K562 (cell line): ENCODE data around the gene TTN. TPM values are rescaled to one million over a fixed set of nuclear protein-coding genes. Genes with fewer than 3 reads are reported as not detected.

Source experiments
- DIDO1 ChIP-seq: fragments of 450-650 bp; IDR thresholded peaks from 2 replicates; pipeline ENCODE4 v1.6.1; 2016; ENCODE audit warnings: low read depth, missing biosample characterization, missing genetic modification characterization
- DMBX1 ChIP-seq: fragments of 250-450 bp; sonication (Bioruptor Pico); IDR thresholded peaks from 2 replicates; pipeline ENCODE4 v1.8.0; 2022; ENCODE audit warnings: inconsistent platforms, mild to moderate bottlenecking, moderate library complexity, borderline replicate concordance
- ELF1 ChIP-seq: fragments of 200-800 bp; sonication (Bioruptor generic); IDR thresholded peaks from 2 replicates; pipeline ENCODE4 v1.6.1; 2016; ENCODE audit warnings: missing genetic modification characterization, missing compliant biosample characterization
- FOXJ2 ChIP-seq: fragments of 200-800 bp; sonication (Bioruptor generic); IDR thresholded peaks from 2 replicates; pipeline ENCODE4 v1.6.1; 2016; ENCODE audit warnings: missing genetic modification characterization, missing compliant biosample characterization
- KDM5B ChIP-seq: fragments of 200-600 bp; sonication (generic); IDR thresholded peaks from 2 replicates; pipeline ENCODE4 v1.6.1; 2012; ENCODE audit warnings: low read depth, mild to moderate bottlenecking, moderate library complexity, low read length, control low read depth, inconsistent platforms; ENCODE audit not compliant: insufficient replicate concordance
- KHSRP ChIP-seq: fragments of 450-650 bp; IDR thresholded peaks from 2 replicates; pipeline ENCODE4 v1.6.1; 2017
- L3MBTL2 ChIP-seq: fragments of 450-650 bp; IDR thresholded peaks from 2 replicates; pipeline ENCODE4 v1.6.1; 2016; ENCODE audit warnings: mild to moderate bottlenecking, moderate library complexity
- MAZ ChIP-seq, 2 experiments: fragments of 450-650 bp in 1 of 2; sonication (generic) in 1 of 2; formaldehyde crosslinking; IDR thresholded peaks in 1 of 2; conservative IDR thresholded peaks in 1 of 2; 2 replicates each; pipeline versions ENCODE4 v1.4.0 to v1.5.0; 2020; ENCODE audit warnings: mild to moderate bottlenecking in 1 of 2, missing genetic modification reagents in 1 of 2
- MTA2 ChIP-seq: fragments of 450-650 bp; IDR thresholded peaks from 2 replicates; pipeline ENCODE4 v1.6.1; 2016; ENCODE audit warnings: low read depth
- NCOR1 ChIP-seq: fragments of 450-650 bp; IDR thresholded peaks from 2 replicates; pipeline ENCODE4 v1.6.1; 2016; ENCODE audit warnings: mild to moderate bottlenecking, moderate library complexity
- NFE2L1 ChIP-seq: fragments of 450-650 bp; IDR thresholded peaks from 2 replicates; pipeline ENCODE4 v1.6.1; 2016; ENCODE audit warnings: missing genetic modification characterization, low read depth, mild to moderate bottlenecking, missing compliant biosample characterization, moderate library complexity, borderline replicate concordance
- NR3C1 ChIP-seq: sonication (generic); formaldehyde crosslinking; IDR thresholded peaks from 2 replicates; pipeline ENCODE4 v1.8.1; 2022; ENCODE audit warnings: missing genetic modification reagents
- RBBP5 ChIP-seq: fragments of 200-600 bp; sonication (generic); IDR thresholded peaks from 2 replicates; pipeline ENCODE4 v1.6.1; 2012; ENCODE audit warnings: borderline replicate concordance, mild to moderate bottlenecking, low read length, control low read depth, inconsistent platforms; ENCODE audit not compliant: insufficient read depth, poor library complexity, severe bottlenecking
- ZBTB7A ChIP-seq: IDR thresholded peaks from 2 replicates; pipeline ENCODE4 v1.6.1; 2011; ENCODE audit warnings: low read depth, mild to moderate bottlenecking, low read length, moderate library complexity, borderline replicate concordance; ENCODE audit not compliant: control insufficient read depth
- ZFP1 ChIP-seq: fragments of 450-650 bp; formaldehyde crosslinking; IDR thresholded peaks from 2 replicates; pipeline ENCODE4 v1.4.0; 2020; ENCODE audit warnings: mild to moderate bottlenecking, mixed read lengths
- ZNF143 ChIP-seq: sonication (generic); formaldehyde crosslinking; IDR thresholded peaks from 2 replicates; pipeline ENCODE4 v1.9.0; 2022; ENCODE audit warnings: mild to moderate bottlenecking, missing genetic modification reagents
- ZNF316 ChIP-seq: fragments of 450-650 bp; IDR thresholded peaks from 2 replicates; pipeline ENCODE4 v1.6.1; 2016
- ZSCAN29 ChIP-seq: fragments of 450-650 bp; IDR thresholded peaks from 2 replicates; pipeline ENCODE4 v1.6.1; 2017
- polyA plus RNA-seq, 8 experiments: library from polyadenylated mRNA; depleted of rRNA in 4 of 8; stranded (reverse) in 5 of 8; unstranded in 3 of 8; fragments of >200 nt; fragmentation: Nextera tagmentation in 2 of 8; fragmentation: Illumina TruSeq in 1 of 8; extraction: Ambion mirVana in 2 of 8; extraction: Trizol in 1 of 8; gene quantifications; 2 replicates each; pipeline versions ENCODE4 v1.2.1 to v1.2.3, GENCODE V29; 2011 to 2014; ENCODE audit warnings: inconsistent platforms in 1 of 8, missing spikeins in 1 of 8
- total RNA-seq, 7 experiments: library from RNA; depleted of rRNA in 6 of 7; stranded (reverse); fragments of >200 nt in 6 of 7; fragmentation: Illumina TruSeq in 2 of 7; extraction: Trizol in 2 of 7; gene quantifications; 2 replicates each; pipeline versions ENCODE4 v1.2.1 to v1.2.3, GENCODE V29; 2011 to 2021; ENCODE audit warnings: low replicate concordance in 1 of 7
- TF ChIP-seq, protein P1 (sequence below): IDR thresholded peaks from 2 replicates; pipeline ENCODE4 v1.6.1; 2011; ENCODE audit warnings: borderline replicate concordance, low read depth, mild to moderate bottlenecking, moderate library complexity, low read length; ENCODE audit not compliant: insufficient read depth, poor library complexity, severe bottlenecking
- TF ChIP-seq, protein P2 (sequence below): fragments of 450-650 bp; formaldehyde crosslinking; IDR thresholded peaks from 2 replicates; pipeline ENCODE4 v1.4.0; 2022; ENCODE audit warnings: mild to moderate bottlenecking, moderate library complexity
- TF ChIP-seq, protein P3 (sequence below): fragments of 450-650 bp; formaldehyde crosslinking; IDR thresholded peaks from 2 replicates; pipeline ENCODE4 v1.4.0; 2020; ENCODE audit warnings: mild to moderate bottlenecking, moderate library complexity

TTN gene
- total and polyA plus RNA-seq, 9 of the 15 experiments (the other 6 are each of a cell fraction or from before 2014, with no cell fraction given) = under 0.01 to 0.20 (median 0.04) TPM; not detected in 1

DNA sequence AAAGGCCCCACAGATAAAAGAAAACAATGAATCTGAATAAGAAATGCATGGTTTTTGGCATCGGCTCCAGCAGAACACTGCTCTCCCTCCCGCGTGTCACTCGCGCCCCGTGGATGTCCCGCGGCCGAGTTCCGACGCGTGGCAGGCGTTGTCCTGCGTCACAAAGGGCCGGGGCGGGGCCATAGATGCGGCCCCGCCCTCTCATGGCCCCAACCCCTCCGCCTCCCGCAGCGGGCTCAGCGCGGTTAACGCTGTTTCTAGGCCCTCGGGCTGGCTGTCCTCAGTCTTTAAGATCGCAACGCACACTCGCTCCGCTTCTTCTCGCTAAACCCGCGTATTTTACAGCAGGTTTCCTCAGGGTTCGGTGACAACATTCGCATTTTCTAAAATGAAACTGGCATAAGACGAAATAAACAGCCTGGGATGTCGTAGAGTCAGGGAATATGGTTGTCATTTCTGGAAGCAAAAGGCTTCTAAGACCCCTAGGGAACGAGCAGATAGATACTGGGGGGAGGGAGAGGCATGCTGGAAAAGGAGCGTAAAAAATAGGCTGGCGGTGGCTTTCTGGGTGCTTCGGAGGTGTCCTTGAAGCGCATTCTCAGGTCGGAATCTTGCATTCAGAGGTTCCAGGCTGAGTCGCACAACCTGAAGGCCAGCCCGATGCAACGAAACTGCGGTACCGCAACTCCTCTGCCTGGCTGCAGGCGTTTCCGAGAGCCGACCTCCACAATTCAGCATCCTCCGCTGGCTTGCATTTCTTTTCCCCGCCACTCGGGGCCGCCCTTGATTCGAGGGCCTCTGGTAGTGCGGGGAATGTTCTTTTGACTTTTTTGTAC lies 328.6 kb downstream of the TTN start, which contains the start of gene FKBP7 (continued):
- TF ChIP-seq MAZ (CRISPR knock-in tag; conservative IDR thresholded peaks at IDR 0.05 in 1 of 2, IDR thresholded peaks at IDR 0.05 in 1 of 2) (peak; percentile 67 to 84), KDM5B (peak; percentile 54), KHSRP (0 out of 2 replicates have a peak, but pooled peaks have one; percentile 10), ZSCAN29 (peak; percentile 66; the same call in 1 of the 2 replicates), DMBX1 (CRISPR knock-in tag) (no peak; the same call in 1 of the 2 replicates), ZNF316 (peak; percentile 60), ELF1 (peak; percentile 51; the same call in 1 of the 2 replicates), DIDO1 (tag) (no peak), NFE2L1 (tag) (no peak), ZNF143 (CRISPR knock-in tag) (no peak), ZFP1 (CRISPR knock-in tag) (no peak), ZBTB7A (0 out of 2 replicates have a peak, but pooled peaks have one; percentile 59), NR3C1 (CRISPR knock-in tag) (no peak), L3MBTL2 (peak; percentile 93), RBBP5 (peak; percentile 84), MTA2 (0 out of 2 replicates have a peak, but pooled peaks have one; percentile 4), FOXJ2 (tag) (0 out of 2 replicates have a peak, but pooled peaks have one; percentile 51), NCOR1 (no peak)
- TF ChIP-seq, protein P1, sequence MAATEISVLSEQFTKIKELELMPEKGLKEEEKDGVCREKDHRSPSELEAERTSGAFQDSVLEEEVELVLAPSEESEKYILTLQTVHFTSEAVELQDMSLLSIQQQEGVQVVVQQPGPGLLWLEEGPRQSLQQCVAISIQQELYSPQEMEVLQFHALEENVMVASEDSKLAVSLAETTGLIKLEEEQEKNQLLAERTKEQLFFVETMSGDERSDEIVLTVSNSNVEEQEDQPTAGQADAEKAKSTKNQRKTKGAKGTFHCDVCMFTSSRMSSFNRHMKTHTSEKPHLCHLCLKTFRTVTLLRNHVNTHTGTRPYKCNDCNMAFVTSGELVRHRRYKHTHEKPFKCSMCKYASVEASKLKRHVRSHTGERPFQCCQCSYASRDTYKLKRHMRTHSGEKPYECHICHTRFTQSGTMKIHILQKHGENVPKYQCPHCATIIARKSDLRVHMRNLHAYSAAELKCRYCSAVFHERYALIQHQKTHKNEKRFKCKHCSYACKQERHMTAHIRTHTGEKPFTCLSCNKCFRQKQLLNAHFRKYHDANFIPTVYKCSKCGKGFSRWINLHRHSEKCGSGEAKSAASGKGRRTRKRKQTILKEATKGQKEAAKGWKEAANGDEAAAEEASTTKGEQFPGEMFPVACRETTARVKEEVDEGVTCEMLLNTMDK = no peak
- TF ChIP-seq, protein P2, sequence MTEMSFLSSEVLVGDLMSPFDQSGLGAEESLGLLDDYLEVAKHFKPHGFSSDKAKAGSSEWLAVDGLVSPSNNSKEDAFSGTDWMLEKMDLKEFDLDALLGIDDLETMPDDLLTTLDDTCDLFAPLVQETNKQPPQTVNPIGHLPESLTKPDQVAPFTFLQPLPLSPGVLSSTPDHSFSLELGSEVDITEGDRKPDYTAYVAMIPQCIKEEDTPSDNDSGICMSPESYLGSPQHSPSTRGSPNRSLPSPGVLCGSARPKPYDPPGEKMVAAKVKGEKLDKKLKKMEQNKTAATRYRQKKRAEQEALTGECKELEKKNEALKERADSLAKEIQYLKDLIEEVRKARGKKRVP (CRISPR knock-in tag) = no peak
- TF ChIP-seq, protein P3, sequence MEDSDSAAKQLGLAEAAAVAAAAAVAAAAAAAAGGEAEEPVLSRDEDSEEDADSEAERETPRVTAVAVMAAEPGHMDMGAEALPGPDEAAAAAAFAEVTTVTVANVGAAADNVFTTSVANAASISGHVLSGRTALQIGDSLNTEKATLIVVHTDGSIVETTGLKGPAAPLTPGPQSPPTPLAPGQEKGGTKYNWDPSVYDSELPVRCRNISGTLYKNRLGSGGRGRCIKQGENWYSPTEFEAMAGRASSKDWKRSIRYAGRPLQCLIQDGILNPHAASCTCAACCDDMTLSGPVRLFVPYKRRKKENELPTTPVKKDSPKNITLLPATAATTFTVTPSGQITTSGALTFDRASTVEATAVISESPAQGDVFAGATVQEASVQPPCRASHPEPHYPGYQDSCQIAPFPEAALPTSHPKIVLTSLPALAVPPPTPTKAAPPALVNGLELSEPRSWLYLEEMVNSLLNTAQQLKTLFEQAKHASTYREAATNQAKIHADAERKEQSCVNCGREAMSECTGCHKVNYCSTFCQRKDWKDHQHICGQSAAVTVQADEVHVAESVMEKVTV (CRISPR knock-in tag) = peak; percentile 36; the same call in 1 of the 2 replicates
